ENCODE data around the gene TMEM150B. TPM values are rescaled to one million over a fixed set of nuclear protein-coding genes. Genes with fewer than 3 reads are reported as not detected.

Gene TMEM150B
- polyA plus RNA-seq, 1 donor from 2014 or later, result not detected

GRCh38 chr19:55345101-55345817 is 20.1 kb upstream of the TMEM150B start:
- Histone ChIP-seq H3K36me3 (ENCODE audit: insufficient read depth, low read length) (no peaks in the 10 kb centered on the region), H3K27me3 (ENCODE audit: insufficient read depth, low read depth, low read length) (no peaks in the 10 kb centered on the region), H3K27ac (ENCODE audit: low read length) (no peak overlapping the region), H3K9me3 (ENCODE audit: low read length) (no peaks in the 10 kb centered on the region), H2AFZ (ENCODE audit: low read depth, low read length) (no peak overlapping the region), H3K9ac (ENCODE audit: low read length) (no peak overlapping the region), H3K9me2 (ENCODE audit: insufficient read depth, low read length) (no peaks in the 10 kb centered on the region), H3F3A (ENCODE audit: insufficient read depth, low read length, poor library complexity, severe bottlenecking) (no peaks in the 10 kb centered on the region), H3K4me3 (ENCODE audit: low read length) (no peak overlapping the region), H3K4me2 (ENCODE audit: low read length) (no peak overlapping the region), H4K20me1 (ENCODE audit: insufficient read depth) (peaks cover 5% of the 10 kb centered on the region), H3K79me2 (replicated peaks; ENCODE audit: insufficient read depth, low read length) (peaks cover 7% of the 10 kb centered on the region)
- TF ChIP-seq TAF1 (IDR thresholded peaks at IDR 0.05; ENCODE audit: low read depth) (no peak), SMC3 (conservative IDR thresholded peaks at IDR 0.05; ENCODE audit: poor library complexity) (no peak), MXI1 (conservative IDR thresholded peaks at IDR 0.05; ENCODE audit: poor library complexity, severe bottlenecking) (no peak), CTCF (IDR thresholded peaks at IDR 0.05; ENCODE audit: poor library complexity, severe bottlenecking) (no peak)

- Histone ChIP-seq H3K4me3 (ENCODE audit: low read length) (no peak overlapping the region), H3F3A (ENCODE audit: insufficient read depth, low read length, poor library complexity, severe bottlenecking) (no peaks in the 10 kb centered on the region), H3K4me2 (ENCODE audit: low read length) (no peak overlapping the region), H3K9ac (ENCODE audit: low read length) (no peak overlapping the region), H3K9me3 (ENCODE audit: low read length) (no peaks in the 10 kb centered on the region), H4K20me1 (ENCODE audit: insufficient read depth) (peaks cover 5% of the 10 kb centered on the region), H3K27me3 (ENCODE audit: insufficient read depth, low read depth, low read length) (no peaks in the 10 kb centered on the region), H3K79me2 (replicated peaks; ENCODE audit: insufficient read depth, low read length) (peaks cover 10% of the 10 kb centered on the region), H3K36me3 (ENCODE audit: insufficient read depth, low read length) (no peaks in the 10 kb centered on the region), H3K27ac (ENCODE audit: low read length) (no peak overlapping the region), H3K9me2 (ENCODE audit: insufficient read depth, low read length) (no peaks in the 10 kb centered on the region), H2AFZ (ENCODE audit: low read depth, low read length) (no peak overlapping the region)
- no peak for TF ChIP-seq MXI1 (conservative IDR thresholded peaks at IDR 0.05; ENCODE audit: poor library complexity, severe bottlenecking)
- no peak for TF ChIP-seq EZH2 (IDR thresholded peaks at IDR 0.05; ENCODE audit: borderline replicate concordance, insufficient read depth, low read length, poor library complexity, severe bottlenecking)
- no peak for TF ChIP-seq CTCF (IDR thresholded peaks at IDR 0.05; ENCODE audit: poor library complexity, severe bottlenecking)
- TF ChIP-seq REST (IDR thresholded peaks at IDR 0.05; ENCODE audit: borderline replicate concordance), result no peak
- TF ChIP-seq POLR2AphosphoS5 (IDR thresholded peaks at IDR 0.05), result no peak
- TF ChIP-seq EP300 (conservative IDR thresholded peaks at IDR 0.05; ENCODE audit: poor library complexity, severe bottlenecking), result no peak
- no peak for TF ChIP-seq TAF1 (IDR thresholded peaks at IDR 0.05; ENCODE audit: low read depth)
Observed at GRCh38 chr19:55344444-55344843, 19.3 kb upstream of the TMEM150B start.

All from neural cell (in vitro differentiated cells).